ELR (cell line): ENCODE data around the gene PITX3.

Experiments used
- DNase-seq: peaks from one replicate; pipeline ENCODE4 v3.0.0-alpha.2; 2015; ENCODE audit warnings: low read depth

Gene PITX3

DNA sequence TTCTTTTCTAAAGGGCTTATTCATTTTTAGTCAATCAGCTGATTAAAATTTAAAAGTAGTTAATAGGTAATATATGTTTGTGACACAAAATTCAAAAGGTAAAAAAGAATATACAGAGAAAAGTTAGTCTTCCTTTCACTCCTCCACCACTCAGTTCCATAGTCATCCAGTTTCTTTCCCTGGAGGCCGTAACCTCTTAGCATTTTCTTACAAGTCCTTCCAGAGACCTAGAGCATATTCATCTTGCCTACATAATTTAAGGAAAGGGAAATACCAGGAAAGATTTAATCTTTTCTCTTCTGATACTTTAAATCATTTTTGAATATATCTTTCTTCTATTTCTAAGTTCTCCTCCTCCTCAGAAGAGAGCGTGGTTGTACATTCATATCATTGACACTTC is 14.1 kb upstream of the PITX3 start:
- DNase-seq, result no peak

DNA sequence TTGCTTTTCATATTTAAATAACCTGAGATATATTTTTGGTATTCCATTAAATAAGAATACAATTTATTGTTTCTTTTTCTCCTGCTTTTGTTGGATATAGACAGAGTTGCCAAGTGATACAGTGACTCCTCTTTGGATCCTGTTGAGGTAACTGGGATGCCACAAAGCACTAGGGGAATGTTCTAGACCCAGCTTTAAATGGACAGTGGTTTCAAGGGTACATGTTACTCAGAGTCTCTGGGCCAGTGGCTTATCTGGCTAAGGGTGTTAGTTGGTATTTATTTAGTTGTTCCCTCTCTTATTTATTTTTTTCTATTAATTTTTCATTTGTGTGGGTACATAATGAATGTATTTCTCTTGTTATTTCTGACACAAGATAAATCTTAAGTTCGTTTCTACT is 13.1 kb upstream of the PITX3 start:
- no peak for DNase-seq

DNA sequence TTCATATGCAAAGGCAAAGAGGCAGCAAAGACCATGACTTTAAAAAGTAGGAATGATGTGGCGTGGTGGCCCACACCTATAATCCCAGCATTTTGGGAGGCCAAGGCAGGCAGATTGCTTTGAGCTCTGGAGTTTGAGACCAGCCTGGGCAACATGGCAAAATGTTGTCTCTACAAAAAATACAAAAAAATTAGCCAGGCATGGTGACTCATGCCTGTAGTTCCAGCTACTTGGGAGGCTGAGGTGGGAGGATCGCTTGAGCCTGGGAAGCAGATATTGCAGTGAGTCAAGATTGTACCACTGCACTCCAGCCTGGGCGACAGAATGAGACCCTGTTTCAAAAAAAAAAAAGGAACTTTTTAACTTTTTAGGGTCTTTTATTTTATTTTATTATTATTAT is 11.2 kb upstream of the PITX3 start:
- DNase-seq, result peak; percentile 63

DNA sequence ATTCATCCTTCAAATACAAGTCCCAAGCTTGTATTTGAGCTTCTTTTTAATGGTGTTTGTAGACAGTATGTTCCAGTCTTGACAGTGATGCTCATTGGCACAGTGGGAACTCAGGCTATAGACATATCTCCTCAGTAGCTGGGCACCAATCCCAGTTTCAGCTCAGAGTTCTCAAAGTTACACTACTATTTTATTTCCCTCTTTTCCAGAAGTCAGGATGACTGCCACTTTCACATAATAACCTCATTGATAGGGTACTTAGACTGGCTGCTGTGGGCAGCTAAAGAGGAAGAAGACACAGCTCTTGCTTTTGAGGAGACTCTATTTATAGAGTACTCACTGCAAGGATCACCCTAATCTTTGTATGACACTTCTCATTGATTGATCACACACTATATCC is 6.4 kb upstream of the PITX3 start:
- DNase-seq, result no peak

GRCh38 chr10:102246261-102246660 is 4.9 kb upstream of the PITX3 start:
- DNase-seq, result peak; percentile 54

GRCh38 chr10:102245932-102246251 is 4.6 kb upstream of the PITX3 start:
- no peak for DNase-seq

GRCh38 chr10:102245082-102245931 is 4.0 kb upstream of the PITX3 start, which contains the start of gene GBF1:
GBF1 (plus strand) TSS chr10:102245532; CDS start chr10:102258939, 13,407 bp downstream.
- peak; percentile 100 for DNase-seq

- DNase-seq, result peak; percentile 94
Observed at GRCh38 chr10:102243309-102243708, 2.0 kb upstream of the PITX3 start.

- DNase-seq, result no peak
Observed at GRCh38 chr10:102242118-102242485, 790 bp upstream of the PITX3 start.

DNA sequence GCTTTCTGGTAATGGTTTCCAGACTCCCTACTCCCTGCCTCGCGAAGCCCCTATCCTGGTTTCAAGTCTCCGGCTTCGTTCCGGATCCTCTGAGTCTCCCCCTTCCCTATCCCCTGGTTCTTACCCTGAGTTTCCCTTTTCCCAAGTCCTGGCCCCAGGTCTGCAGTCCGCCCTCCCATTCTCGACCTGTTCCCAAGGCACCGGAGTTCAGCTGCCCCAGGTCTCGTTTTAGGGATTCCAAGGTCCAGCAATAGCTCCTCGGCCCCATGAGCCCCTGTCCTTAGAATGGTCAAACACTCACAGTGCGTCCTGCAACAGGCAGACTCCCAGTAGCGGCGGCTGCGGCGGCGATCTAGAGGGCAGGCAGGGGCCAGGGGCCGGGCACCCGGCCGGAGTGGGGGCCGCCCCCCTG is 274 bp downstream of the PITX3 start:
- no peak for DNase-seq

DNA sequence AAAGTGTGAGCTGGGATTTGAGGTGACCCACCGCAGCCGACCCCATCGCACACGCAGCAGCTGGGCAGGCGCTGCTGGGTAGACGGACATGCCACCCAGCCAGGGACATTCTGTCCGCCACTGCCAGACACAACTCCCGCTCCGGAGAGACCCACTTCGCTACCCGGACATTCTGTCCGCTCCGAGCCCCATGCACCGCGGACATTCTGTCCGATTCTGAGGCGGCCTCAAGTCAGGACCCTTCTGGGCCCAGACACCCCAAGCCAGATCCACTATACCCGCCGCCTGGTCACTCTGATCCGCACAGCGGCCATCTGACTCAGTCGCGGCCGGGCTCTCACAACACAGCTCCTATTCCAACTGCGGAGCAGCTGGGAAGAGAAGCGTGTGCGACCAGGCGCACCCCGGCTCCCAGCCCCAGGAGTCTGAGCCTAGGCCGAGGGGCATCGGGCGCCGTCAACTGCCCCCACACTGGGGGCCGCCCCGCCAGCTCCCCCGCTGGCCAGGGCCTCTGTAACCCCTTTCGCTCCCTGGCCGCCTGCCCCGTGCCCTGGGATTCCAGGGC is 763 bp downstream of the PITX3 start:
- DNase-seq, result peak; percentile 34

DNA sequence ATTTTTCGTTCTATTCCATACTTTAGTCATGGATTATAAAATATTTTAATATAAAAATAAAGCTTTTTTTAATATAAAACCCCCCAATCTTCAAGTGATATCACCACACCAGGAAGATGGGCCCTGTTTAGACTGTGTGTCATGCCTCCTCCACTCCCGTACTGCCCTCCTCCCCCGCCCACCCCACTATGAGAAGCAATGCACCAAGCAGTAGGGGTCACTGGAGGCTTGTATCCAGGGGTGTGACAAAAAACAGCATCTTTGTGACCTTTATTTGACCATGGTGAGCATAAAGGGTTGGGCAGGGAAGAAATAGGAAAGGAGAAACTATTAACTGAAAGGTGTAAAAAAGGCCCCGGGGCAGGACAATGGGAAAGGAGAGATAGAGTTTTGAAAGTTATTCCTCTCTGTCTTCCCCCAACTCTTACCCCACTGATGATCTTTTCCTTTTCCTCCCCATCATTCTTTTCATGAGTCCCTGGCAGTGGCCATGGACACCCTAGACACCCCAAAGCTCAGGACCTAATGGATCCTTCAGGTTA is 3.5 kb downstream of the PITX3 start:
- no peak for DNase-seq

GRCh38 chr10:102236006-102236405 is 5.3 kb downstream of the PITX3 start:
- no peak for DNase-seq

- peak; percentile 65 for DNase-seq
Observed at GRCh38 chr10:102235598-102235920, 5.8 kb downstream of the PITX3 start.

GRCh38 chr10:102234888-102235597 is 6.3 kb downstream of the PITX3 start:
- DNase-seq, result no peak

DNA sequence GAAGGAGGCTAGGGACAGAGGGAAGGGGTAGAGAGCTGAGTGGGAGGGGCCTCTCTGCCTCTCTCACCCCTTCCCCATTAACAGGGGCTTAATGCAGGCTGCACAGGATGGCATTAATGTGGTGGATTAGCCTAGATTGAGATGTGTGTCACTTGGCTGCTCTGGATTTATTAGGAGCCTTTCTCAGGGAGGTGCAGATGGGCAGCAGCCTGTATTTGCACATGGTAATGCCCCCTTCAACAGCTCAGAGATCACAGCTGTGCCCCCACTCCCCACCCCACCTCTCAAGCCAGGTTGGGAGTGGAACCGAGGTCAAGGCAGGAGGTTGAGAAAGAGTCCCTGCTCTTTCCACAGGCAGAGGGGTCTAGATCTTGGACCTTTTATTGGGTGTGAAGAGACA is 7.3 kb downstream of the PITX3 start:
- no peak for DNase-seq

GRCh38 chr10:102231357-102232318 is 9.7 kb downstream of the PITX3 start:
- peak; percentile 45 for DNase-seq

GRCh38 chr10:102230861-102231356 is 10.4 kb downstream of the PITX3 start:
- DNase-seq, result peak; percentile 34

DNA sequence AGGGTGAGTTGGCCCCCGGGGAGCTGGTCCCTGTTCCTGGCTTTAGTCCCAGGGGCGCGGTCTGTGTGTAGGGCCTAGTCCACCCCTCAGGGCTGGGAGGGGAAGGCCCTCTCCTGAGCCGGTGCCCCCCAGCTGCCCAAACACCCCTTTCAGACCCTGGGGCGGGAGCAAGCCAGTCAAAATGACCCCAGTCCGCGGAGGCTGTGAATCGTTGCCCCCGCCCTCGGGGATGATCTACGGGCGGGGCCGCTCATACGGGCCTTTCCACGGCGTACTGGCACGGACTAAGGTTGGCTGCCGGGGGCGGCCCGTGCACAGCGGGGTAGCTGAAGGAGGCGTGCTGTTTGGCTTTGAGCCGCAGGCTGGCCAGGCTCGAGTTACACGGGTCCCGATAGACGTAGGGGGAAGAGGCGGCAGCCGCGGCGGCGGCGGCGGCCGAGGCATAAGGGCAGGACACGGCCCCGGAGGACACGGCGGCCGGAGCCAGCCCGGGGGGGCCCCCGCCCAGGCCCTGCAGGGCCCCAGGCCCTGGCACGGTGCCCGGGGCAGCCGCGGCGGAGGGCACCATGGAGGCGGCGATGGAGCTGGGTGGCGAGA is 10.9 kb downstream of the PITX3 start:
- peak; percentile 78 for DNase-seq

GRCh38 chr10:102229810-102230263 is 11.5 kb downstream of the PITX3 start:
- peak; percentile 83 for DNase-seq

GRCh38 chr10:102227050-102227449 is 14.3 kb downstream of the PITX3 start:
- peak; percentile 54 for DNase-seq
